Panc1 (cell line): ENCODE results near the gene INPP5E.

Source experiments
- POLR2AphosphoS5 ChIP-seq: IDR thresholded peaks from 2 replicates; pipeline ENCODE4 v1.6.1; 2012; ENCODE audit warnings: mild to moderate bottlenecking, low read depth, low read length, moderate library complexity
- TCF7L2 ChIP-seq: IDR thresholded peaks from 2 replicates; pipeline ENCODE4 v1.6.1; 2011; ENCODE audit warnings: mild to moderate bottlenecking, low read depth, low read length, inconsistent platforms
- TF ChIP-seq, protein P1 (sequence below): fragments of 450-650 bp; IDR thresholded peaks from 2 replicates; pipeline ENCODE4 v1.5.1; 2017; ENCODE audit warnings: mild to moderate bottlenecking

DNA sequence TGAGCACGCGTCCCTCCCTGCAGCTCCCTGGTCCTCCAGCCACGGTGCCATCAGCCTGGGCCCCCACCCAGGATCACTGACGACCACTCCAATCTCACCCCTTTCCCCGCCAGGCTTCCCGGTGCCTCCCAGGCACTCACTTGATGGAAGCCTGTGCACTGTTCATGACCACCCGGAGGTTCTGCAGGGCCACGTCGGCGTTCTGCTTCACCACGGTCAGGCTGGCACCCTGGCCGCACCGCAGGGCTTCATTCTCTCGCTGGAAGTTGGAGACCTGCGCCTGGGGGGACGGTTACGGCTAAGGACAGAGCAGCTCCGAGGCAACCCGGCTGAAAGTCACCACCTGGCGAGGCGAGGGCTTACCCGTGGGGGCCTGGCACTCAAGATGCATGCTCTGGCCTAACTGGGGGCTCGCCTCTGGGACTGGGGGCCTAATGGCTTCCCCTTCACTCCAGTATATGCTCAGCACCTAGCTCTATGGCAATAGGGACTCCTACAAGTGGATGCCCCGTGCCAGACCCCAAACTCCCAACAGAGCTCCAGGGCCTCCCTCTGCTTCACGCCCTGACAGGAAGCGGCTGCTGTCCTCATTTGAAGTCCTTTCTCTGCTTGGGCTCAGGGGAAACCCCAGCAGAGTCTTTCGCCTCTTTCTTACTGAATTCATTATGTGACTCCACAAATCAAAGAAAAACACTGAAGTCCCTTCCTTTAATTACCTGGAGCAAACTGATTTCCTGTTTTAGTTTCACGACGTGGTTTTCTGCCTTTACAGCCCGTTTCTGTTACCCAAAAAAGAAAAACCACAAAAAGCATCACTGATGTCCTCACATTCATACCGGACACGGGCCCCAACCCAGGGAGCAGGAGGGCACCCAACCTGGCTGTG lies 35.5 kb downstream of the INPP5E start:
- TF ChIP-seq, protein P1, sequence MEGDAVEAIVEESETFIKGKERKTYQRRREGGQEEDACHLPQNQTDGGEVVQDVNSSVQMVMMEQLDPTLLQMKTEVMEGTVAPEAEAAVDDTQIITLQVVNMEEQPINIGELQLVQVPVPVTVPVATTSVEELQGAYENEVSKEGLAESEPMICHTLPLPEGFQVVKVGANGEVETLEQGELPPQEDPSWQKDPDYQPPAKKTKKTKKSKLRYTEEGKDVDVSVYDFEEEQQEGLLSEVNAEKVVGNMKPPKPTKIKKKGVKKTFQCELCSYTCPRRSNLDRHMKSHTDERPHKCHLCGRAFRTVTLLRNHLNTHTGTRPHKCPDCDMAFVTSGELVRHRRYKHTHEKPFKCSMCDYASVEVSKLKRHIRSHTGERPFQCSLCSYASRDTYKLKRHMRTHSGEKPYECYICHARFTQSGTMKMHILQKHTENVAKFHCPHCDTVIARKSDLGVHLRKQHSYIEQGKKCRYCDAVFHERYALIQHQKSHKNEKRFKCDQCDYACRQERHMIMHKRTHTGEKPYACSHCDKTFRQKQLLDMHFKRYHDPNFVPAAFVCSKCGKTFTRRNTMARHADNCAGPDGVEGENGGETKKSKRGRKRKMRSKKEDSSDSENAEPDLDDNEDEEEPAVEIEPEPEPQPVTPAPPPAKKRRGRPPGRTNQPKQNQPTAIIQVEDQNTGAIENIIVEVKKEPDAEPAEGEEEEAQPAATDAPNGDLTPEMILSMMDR, result no peak
- no peak for TF ChIP-seq POLR2AphosphoS5
- TF ChIP-seq TCF7L2, result no peak
